ENCODE data around the gene SUMF2.
"Not testable (repeated sequence)": the region's sequence is repeated elsewhere in the genome, so short reads cannot be mapped to it uniquely, and the experiment has no call there.

The SUMF2 gene

GRCh38 chr7:56063882-56064625 lies at the start of gene SUMF2 (continued):
- TF ChIP-seq GLI4 (tag by site-specific recombination; IDR thresholded peaks at IDR 0.05) (no peak), ZNF544 (tag by site-specific recombination; IDR thresholded peaks at IDR 0.05) (no peak), ZBTB48 (tag by site-specific recombination; IDR thresholded peaks at IDR 0.05) (no peak), ZFP69B (tag by site-specific recombination; IDR thresholded peaks at IDR 0.05) (no peak), ZNF274 (IDR thresholded peaks at IDR 0.05; ENCODE audit: low read length) (no peak), ZNF274 (tag by site-specific recombination; IDR thresholded peaks at IDR 0.05; ENCODE audit: borderline replicate concordance) (no peak), ZNF488 (tag by site-specific recombination; IDR thresholded peaks at IDR 0.05) (no peak), ZBTB26 (tag by site-specific recombination; optimal IDR thresholded peaks at IDR 0.05) (peak; percentile 72), ZNF133 (tag by site-specific recombination; IDR thresholded peaks at IDR 0.05) (no peak), ZXDB (tag by site-specific recombination; IDR thresholded peaks at IDR 0.05) (peak; percentile 82), ZNF416 (tag by site-specific recombination; IDR thresholded peaks at IDR 0.05) (no peak), CTCF (tag by site-specific recombination; IDR thresholded peaks at IDR 0.05) (peak; percentile 82), ZNF660 (tag by site-specific recombination; IDR thresholded peaks at IDR 0.05) (peak; percentile 67; the same call in 1 of the 2 replicates), GLIS1 (tag by site-specific recombination; IDR thresholded peaks at IDR 0.05) (no peak), PRDM2 (tag by site-specific recombination; IDR thresholded peaks at IDR 0.05; ENCODE audit: borderline replicate concordance) (no peak), ZNF610 (tag by site-specific recombination; IDR thresholded peaks at IDR 0.05; ENCODE audit: borderline replicate concordance) (no peak), ZNF362 (tag by site-specific recombination; IDR thresholded peaks at IDR 0.05) (no peak), ZNF747 (tag by site-specific recombination; IDR thresholded peaks at IDR 0.05) (no peak)

GRCh38 chr7:56017015-56017414 lies 47.1 kb upstream of the SUMF2 start:
- CTCF ChIA-PET; H3K4me3 ChIP-seq (ENCODE audit: low read depth, low read length); H3K9me3 ChIP-seq (ENCODE audit: control insufficient read depth, insufficient read depth, low read depth, low read length); H3K27ac ChIP-seq (ENCODE audit: extremely low read depth, low read depth, low read length); H3K4me1 ChIP-seq (ENCODE audit: control insufficient read depth, insufficient read depth, low read length): not testable (repeated sequence)
- peaks cover 41 to 58% of the 10 kb centered on the region in 2 experiments for H3K36me3 ChIP-seq (ENCODE audit: control insufficient read depth in 2 of 2, insufficient read depth in 1 of 2, low read length in 2 of 2)
- POLR2A ChIA-PET = interaction anchor here (1.0 kb wide), 1 partner anchor 16 kb away, joined by 3 read pairs; no protein-coding TSS in a partner anchor

Measured in HEK293 (cell line).